ENCODE measurements around the gene PSMB9. TPM values are rescaled to one million over a fixed set of nuclear protein-coding genes. Genes with fewer than 3 reads are reported as not detected.

PSMB9 gene
- total RNA-seq, 1 donor: 59.6 TPM

DNA sequence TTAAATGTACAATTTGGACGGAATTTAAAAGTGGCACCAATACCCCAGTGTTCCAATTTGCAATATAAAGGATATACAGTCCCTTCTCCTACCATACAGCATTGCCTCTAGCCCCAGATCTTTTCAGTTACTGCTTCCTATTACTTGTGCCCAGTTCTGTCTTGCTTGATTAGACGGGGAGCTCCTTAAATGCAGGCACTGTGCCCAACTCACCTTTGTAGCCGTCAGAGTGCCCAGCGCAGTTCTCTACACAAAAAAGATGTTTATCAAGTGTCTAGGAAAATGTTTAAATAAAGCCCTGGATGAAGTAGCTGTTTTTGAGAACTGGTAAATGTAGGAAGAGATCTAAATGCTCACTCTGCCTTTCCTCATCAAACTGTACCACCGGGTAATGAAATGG lies 23.1 kb upstream of the PSMB9 start:
- H3K4me3 ChIP-seq (ENCODE audit: low read depth, low read length): no peak overlapping the region
- no peak for DNase-seq (ENCODE audit: low read depth)
- TF ChIP-seq, protein P1, sequence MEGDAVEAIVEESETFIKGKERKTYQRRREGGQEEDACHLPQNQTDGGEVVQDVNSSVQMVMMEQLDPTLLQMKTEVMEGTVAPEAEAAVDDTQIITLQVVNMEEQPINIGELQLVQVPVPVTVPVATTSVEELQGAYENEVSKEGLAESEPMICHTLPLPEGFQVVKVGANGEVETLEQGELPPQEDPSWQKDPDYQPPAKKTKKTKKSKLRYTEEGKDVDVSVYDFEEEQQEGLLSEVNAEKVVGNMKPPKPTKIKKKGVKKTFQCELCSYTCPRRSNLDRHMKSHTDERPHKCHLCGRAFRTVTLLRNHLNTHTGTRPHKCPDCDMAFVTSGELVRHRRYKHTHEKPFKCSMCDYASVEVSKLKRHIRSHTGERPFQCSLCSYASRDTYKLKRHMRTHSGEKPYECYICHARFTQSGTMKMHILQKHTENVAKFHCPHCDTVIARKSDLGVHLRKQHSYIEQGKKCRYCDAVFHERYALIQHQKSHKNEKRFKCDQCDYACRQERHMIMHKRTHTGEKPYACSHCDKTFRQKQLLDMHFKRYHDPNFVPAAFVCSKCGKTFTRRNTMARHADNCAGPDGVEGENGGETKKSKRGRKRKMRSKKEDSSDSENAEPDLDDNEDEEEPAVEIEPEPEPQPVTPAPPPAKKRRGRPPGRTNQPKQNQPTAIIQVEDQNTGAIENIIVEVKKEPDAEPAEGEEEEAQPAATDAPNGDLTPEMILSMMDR (IDR thresholded peaks at IDR 0.05; ENCODE audit: insufficient read depth, low read depth, low read length): no peak

DNA sequence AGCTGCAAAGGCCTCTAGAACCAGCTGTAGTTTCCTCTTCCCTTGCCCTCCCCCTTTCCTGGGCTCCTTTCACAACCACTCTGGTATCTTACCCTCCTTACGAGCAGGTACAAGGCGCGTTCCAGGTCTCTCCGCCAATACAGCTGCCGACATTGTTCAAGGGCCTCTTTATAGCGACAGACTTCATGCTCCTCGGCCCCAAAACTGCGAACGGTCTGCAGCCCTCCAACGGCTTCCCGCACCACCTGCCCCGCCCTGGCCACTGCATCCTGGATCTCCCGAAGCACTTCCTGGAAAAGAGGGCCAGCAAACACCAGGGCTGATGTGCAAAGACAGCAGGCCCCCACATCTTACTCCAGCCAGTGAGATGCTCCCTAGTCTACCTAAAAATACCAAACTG lies 21.5 kb upstream of the PSMB9 start:
- DNase-seq (ENCODE audit: low read depth): no peak
- no peak overlapping the region for H3K4me3 ChIP-seq (ENCODE audit: low read depth, low read length)
- TF ChIP-seq, protein P1 (IDR thresholded peaks at IDR 0.05; ENCODE audit: insufficient read depth, low read depth, low read length): no peak

DNA sequence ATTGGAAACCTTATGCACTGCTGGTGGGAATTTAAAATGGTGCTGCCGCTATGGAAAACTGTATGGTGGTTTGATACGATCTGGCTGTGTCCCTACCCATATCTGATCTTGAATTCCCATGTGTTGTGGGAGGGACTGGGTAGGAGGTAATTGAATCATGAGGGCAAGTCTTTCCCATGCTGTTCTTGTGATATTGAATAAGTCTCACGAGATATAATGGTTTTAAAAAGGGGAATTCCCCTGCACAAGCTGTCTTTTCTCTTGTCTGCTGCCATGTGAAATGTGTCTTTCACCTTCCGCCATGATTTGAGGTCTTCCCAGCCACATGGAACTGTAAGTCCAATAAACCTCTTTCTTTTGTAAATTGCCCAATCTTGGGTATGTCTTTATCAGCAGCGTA lies 20.3 kb upstream of the PSMB9 start:
- no peak for DNase-seq (ENCODE audit: low read depth)
- TF ChIP-seq, protein P1 (IDR thresholded peaks at IDR 0.05; ENCODE audit: insufficient read depth, low read depth, low read length): no peak
- H3K4me3 ChIP-seq (ENCODE audit: low read depth, low read length): no peak overlapping the region

DNA sequence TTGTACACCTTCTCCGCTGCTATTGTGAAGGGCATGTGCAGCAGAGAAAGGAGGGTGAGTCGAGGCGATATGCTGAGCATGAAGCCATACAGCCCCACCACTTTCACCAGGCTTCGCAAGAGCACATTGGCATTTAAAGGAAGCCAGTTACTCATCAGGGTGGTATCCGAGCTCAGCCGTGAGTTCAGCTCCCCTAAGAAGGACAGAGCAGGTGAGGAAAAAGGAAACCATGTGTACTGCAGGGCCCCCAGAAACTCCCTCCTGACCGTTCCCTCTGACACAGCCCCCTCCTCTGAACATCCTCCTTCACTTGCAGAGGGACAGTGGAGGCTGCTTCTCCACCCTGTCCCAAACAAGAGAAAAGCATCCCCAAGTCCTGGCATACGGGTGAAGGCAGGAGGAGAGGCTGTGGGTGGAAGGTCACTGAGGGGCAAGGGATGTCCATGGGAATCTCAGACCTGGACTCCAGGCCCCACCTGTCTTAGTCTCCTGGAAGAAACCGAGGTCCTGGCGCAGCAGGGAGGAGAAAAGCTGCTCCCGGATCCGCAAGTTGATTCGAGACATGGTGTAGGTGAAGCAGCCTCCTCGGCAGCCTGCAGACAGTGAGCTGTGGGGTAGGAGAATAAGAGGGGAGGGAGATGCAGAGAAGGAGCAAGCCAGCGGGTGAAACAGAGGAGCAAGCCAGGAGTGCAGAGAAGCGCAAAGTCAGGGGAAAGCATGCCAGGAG lies 18.7 kb upstream of the PSMB9 start:
- DNase-seq (ENCODE audit: low read depth): no peak
- TF ChIP-seq, protein P1 (IDR thresholded peaks at IDR 0.05; ENCODE audit: insufficient read depth, low read depth, low read length): no peak
- H3K4me3 ChIP-seq (ENCODE audit: low read depth, low read length): no peak overlapping the region

DNA sequence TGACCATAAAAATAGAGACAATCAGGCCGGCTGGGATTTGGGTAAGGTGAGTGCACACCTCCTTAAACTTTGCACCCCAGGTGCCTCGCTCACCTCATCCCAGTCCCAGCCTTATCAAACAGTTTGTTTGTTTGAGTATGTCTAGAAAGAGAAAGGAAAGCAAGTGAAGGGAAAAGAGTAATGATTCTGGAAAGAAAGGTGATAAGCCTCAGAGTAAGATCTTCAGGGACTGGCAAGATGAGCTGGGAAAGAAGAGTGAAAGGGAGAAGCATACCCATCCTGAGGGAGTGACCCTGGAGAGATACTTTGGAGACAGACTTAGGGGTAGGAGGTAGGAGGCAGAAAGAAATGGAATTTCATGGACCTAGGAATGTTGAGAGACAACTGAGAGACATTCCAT lies 17.1 kb upstream of the PSMB9 start:
- no peak overlapping the region for H3K4me3 ChIP-seq (ENCODE audit: low read depth, low read length)
- no peak for DNase-seq (ENCODE audit: low read depth)

DNA sequence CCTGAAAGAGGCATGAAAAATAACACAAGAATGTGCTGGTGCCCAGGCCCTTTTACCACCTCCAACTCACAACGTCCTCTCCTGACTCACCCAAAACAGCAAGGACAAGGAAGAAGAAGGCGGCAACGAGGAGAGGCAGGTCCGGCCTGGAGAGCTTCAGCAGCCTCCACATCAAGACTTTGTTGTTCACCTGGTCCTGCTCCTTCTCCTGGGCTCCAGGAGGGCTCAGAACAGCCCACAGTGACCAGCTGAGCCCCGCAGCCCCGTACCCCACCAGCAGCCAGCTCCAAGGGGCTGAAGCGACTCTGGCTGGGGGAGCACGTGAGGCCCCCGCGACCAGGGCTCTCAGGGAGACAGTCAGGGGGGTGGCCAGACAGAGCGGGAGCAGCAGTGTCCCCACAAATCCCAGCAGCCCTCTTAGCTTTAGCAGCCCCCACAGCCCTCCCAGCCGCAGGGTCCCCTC lies 16.3 kb upstream of the PSMB9 start:
- peak overlapping the region; percentile 89 for H3K4me3 ChIP-seq (ENCODE audit: low read depth, low read length)
- DNase-seq (ENCODE audit: low read depth): no peak
- TF ChIP-seq, protein P1 (IDR thresholded peaks at IDR 0.05; ENCODE audit: insufficient read depth, low read depth, low read length): no peak

More for the DNA sequence above, 17.1 kb upstream of the PSMB9 start:
- TF ChIP-seq, protein P1 (IDR thresholded peaks at IDR 0.05; ENCODE audit: insufficient read depth, low read depth, low read length): no peak
